GM12878 (cell line): ENCODE data around the gene DNAH1. TPM values are rescaled to one million over a fixed set of nuclear protein-coding genes. Genes with fewer than 3 reads are reported as not detected.

Experiments used
- ATAC-seq: fragments of 200-7000 bp; cut with Tn5 transposase; 3 replicates; pipeline ENCODE4 v1.9.1; 2020; ENCODE audit warnings: mild to moderate bottlenecking, moderate library complexity
- BruUV-seq: library from RNA; stranded (reverse); fragments of 400-500 nt; replicated peaks from 2 replicates; lab custom pipeline; 2021; lab: Mats Ljungman, UMichigan
- CTCF ChIA-PET: fragments of 300-600 bp; sonication (Branson Sonifier 250); formaldehyde crosslinking; extraction: SDS; loops from one replicate; lab custom pipeline; 2021; ENCODE audit warnings: inconsistent platforms; lab: Yijun Ruan, JAX
- POLR2A ChIA-PET: fragments of 350-600 bp; formaldehyde crosslinking; extraction: SDS; loops from one replicate; lab custom pipeline; 2021; ENCODE audit warnings: inconsistent platforms; lab: Charles Lee
- RAD21 ChIA-PET: fragments of 300-600 bp; sonication (Branson Sonifier 250); formaldehyde crosslinking; loops from one replicate; lab custom pipeline; 2023; ENCODE audit warnings: antibody characterized with exemption; ENCODE audit not compliant: unreplicated experiment; lab: Charles Lee
- SMC1A ChIA-PET: fragments of 300-600 bp; sonication (Branson Sonifier 250); formaldehyde crosslinking; loops from one replicate; lab custom pipeline; 2023; ENCODE audit not compliant: unreplicated experiment, uncharacterized antibody; lab: Charles Lee
- DNase-seq: peaks from one replicate; pipeline ENCODE4 v3.0.0-alpha.2; 2011; ENCODE audit warnings: low read depth, low spot score
- FAIRE-seq: peaks from 3 replicates; lab custom pipeline; 2011; peaks lifted over from hg19 to GRCh38; lab: Jason Lieb, UNC
- H2AFZ ChIP-seq: 2 replicates; pipeline ENCODE4 v1.6.0; 2011; ENCODE audit warnings: low read depth, low read length, control low read depth; ENCODE audit not compliant: control insufficient read depth
- H3K27ac ChIP-seq: 2 replicates; pipeline ENCODE4 v1.5.1; 2011; ENCODE audit warnings: control low read depth; ENCODE audit not compliant: control insufficient read depth, insufficient read depth
- H3K27me3 ChIP-seq, 2 experiments: replicated peaks in 1 of 2; 2 replicates each; pipeline versions ENCODE4 v1.6.0 to v1.6.1; 2011; ENCODE audit warnings: low read length in 1 of 2; ENCODE audit not compliant: control insufficient read depth in 2 of 2, insufficient read depth in 2 of 2
- H3K36me3 ChIP-seq, 2 experiments: 2 replicates each; pipeline ENCODE4 v1.5.1; 2011; ENCODE audit warnings: low read length in 1 of 2; ENCODE audit not compliant: control insufficient read depth in 2 of 2, insufficient read depth in 2 of 2
- H3K4me1 ChIP-seq: 2 replicates; pipeline ENCODE4 v1.6.1; 2011; ENCODE audit warnings: mild to moderate bottlenecking, low read length, moderate library complexity, mixed read lengths; ENCODE audit not compliant: control insufficient read depth, insufficient read depth
- H3K4me2 ChIP-seq: 2 replicates; pipeline ENCODE4 v1.6.0; 2011; ENCODE audit warnings: control low read depth; ENCODE audit not compliant: control insufficient read depth, insufficient read depth
- H3K4me3 ChIP-seq: fragments of 200-600 bp; sonication (generic); 2 replicates; pipeline ENCODE4 v1.5.1; 2016
- H3K79me2 ChIP-seq: 2 replicates; pipeline ENCODE4 v1.6.0; 2011; ENCODE audit warnings: low read length; ENCODE audit not compliant: control insufficient read depth, insufficient read depth
- H3K9ac ChIP-seq: 2 replicates; pipeline ENCODE4 v1.8.0; 2011; ENCODE audit warnings: low read length, control low read depth, mixed read lengths; ENCODE audit not compliant: control insufficient read depth, insufficient read depth
- H3K9me3 ChIP-seq: replicated peaks from 3 replicates; pipeline ENCODE4 v1.5.1; 2011; ENCODE audit warnings: mild to moderate bottlenecking, low read length; ENCODE audit not compliant: control insufficient read depth, insufficient read depth
- H4K20me1 ChIP-seq: 2 replicates; pipeline ENCODE4 v1.6.0; 2011; ENCODE audit not compliant: control insufficient read depth, insufficient read depth
- EED ChIP-seq: sonication (generic); IDR thresholded peaks from 2 replicates; pipeline ENCODE4 v1.6.1; 2016; ENCODE audit warnings: antibody characterized with exemption, low read depth
- HDAC6 ChIP-seq: fragments of 200-600 bp; sonication (generic); IDR thresholded peaks from one replicate; pipeline ENCODE4 v1.8.0; 2017; ENCODE audit warnings: antibody characterized with exemption; ENCODE audit not compliant: unreplicated experiment
- JUNB ChIP-seq: IDR thresholded peaks from 2 replicates; pipeline ENCODE4 v1.6.1; 2016; ENCODE audit warnings: antibody characterized with exemption, mild to moderate bottlenecking
- MXI1 ChIP-seq: fragments of 150-350 bp; IDR thresholded peaks from 2 replicates; pipeline ENCODE4 v1.6.1; 2011; ENCODE audit warnings: low read depth, mild to moderate bottlenecking, inconsistent platforms, low read length, improper control_type of control experiment
- NFYB ChIP-seq: IDR thresholded peaks from 2 replicates; pipeline ENCODE4 v1.6.1; 2011; ENCODE audit warnings: low read depth, mild to moderate bottlenecking, low read length, improper control_type of control experiment, moderate library complexity; ENCODE audit not compliant: insufficient read depth
- POLR2AphosphoS2 ChIP-seq: IDR thresholded peaks from 2 replicates; pipeline ENCODE4 v1.6.1; 2011; ENCODE audit warnings: low read depth, mild to moderate bottlenecking, low read length, improper control_type of control experiment, moderate library complexity
- RCOR1 ChIP-seq: conservative IDR thresholded peaks from 2 replicates; pipeline ENCODE4 v1.6.1; 2012; ENCODE audit warnings: low read depth, low read length, improper control_type of control experiment
- RFX5 ChIP-seq: IDR thresholded peaks from 2 replicates; pipeline ENCODE4 v1.6.1; 2011; ENCODE audit warnings: low read depth, low read length, improper control_type of control experiment
- ZNF274 ChIP-seq: IDR thresholded peaks from one replicate; pipeline ENCODE4 v1.8.0; 2011; ENCODE audit not compliant: insufficient read length, insufficient read depth
- ZNF622 ChIP-seq: fragments of 450-650 bp; IDR thresholded peaks from 2 replicates; pipeline ENCODE4 v1.6.1; 2017; ENCODE audit warnings: mild to moderate bottlenecking, inconsistent platforms
- WGBS: methylation state at CpG from one replicate; pipeline ENCODE4 v1.1.6; 2016; ENCODE audit warnings: low lambda C conversion rate; ENCODE audit not compliant: insufficient replicate concordance, insufficient coverage; ENCODE audit errors: missing lambda C conversion rate; 5-methylcytosine and 5-hydroxymethylcytosine counted together
- in situ Hi-C: fragments of 300-500 bp; cut with MboI; formaldehyde crosslinking; loops from 9 replicates; pipeline ENCODE4 v1.14.3; 2018; ENCODE audit warnings: mixed read lengths
- intact Hi-C: fragments of 100-400 bp; cut with micrococcal nuclease; formaldehyde crosslinking; loops from one replicate; pipeline ENCODE4 v1.14.2; 2022; ENCODE audit not compliant: unreplicated experiment
- polyA plus RNA-seq, 11 experiments: library from polyadenylated mRNA; depleted of rRNA in 4 of 11; unstranded in 6 of 11; stranded (reverse) in 5 of 11; fragments of >200 nt; fragmentation: Nextera tagmentation in 4 of 11; fragmentation: Illumina TruSeq in 1 of 11; extraction: Ambion mirVana in 4 of 11; extraction: Trizol in 1 of 11; gene quantifications; 1 replicate in 1 of 11; 2 replicates in 10 of 11; pipeline versions ENCODE4 v1.2.1 to v1.2.3, GENCODE V29; 2011 to 2016; ENCODE audit warnings: inconsistent platforms in 2 of 11, missing spikeins in 2 of 11, low read depth in 1 of 11
- total RNA-seq, 4 experiments: library from RNA; depleted of rRNA in 3 of 4; stranded (reverse); fragments of >200 nt in 3 of 4; fragmentation: Illumina TruSeq in 1 of 4; extraction: Trizol in 1 of 4; gene quantifications; 2 replicates each; pipeline versions ENCODE4 v1.2.1 to v1.2.3, GENCODE V29; 2013 to 2021
- TF ChIP-seq, protein P1 (sequence below): IDR thresholded peaks from 2 replicates; pipeline ENCODE4 v1.6.1; 2012; ENCODE audit warnings: low read depth, low read length, improper control_type of control experiment
- TF ChIP-seq, protein P2 (sequence below): fragments of 450-650 bp; IDR thresholded peaks from 2 replicates; pipeline ENCODE4 v1.6.1; 2017; ENCODE audit warnings: borderline replicate concordance

The DNAH1 gene
- total and polyA plus RNA-seq, 10 of the 15 experiments (the other 5 are each of a cell fraction or from before 2014, with no cell fraction given) = 0.31 to 5.8 (median 2.7) TPM

DNA sequence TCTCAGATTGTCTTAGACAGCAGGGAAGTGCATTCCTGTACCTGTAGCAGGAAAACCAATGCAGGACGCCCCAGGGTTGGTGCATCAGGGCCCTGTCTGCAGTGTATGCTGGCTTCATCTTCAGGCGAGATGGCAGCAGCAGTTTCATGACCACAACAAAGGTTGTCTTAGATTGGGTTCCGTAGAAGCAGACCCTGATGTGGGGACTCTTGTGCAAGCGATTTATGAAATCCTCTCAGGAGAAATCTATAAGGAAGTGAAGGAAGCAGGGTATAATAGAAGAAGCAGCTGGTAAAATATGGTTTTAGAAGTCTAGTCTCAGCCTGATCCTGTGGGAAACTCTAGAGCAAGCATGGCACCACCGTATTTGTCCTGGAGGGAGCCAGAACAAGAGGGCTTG lies 25.0 kb downstream of the DNAH1 start:
- ChIA-PET SMC1A (interaction anchor here (0.6 to 8.5 kb wide), 4 partner anchors 27 to 69 kb away, joined by 3 to 159 read pairs (median 4); no protein-coding TSS in a partner anchor), RAD21 (interaction anchor here (1.3 to 7.3 kb wide), 5 partner anchors 43 to 121 kb away, joined by 5 to 131 read pairs (median 32); partner anchors contain the start of genes GLYCTK and TLR9), POLR2A (no interaction called here), CTCF (interaction anchor here (1.1 to 16.8 kb wide), 5 partner anchors 10 to 119 kb away, joined by 3 to 451 read pairs (median 91); partner anchors contain the start of genes DNAH1, GLYCTK and TLR9)
- Histone ChIP-seq H3K36me3 (no peaks in the 10 kb centered on the region; a peak in 1 of 4 replicates), H3K27ac (no peak overlapping the region), H3K9ac (no peak overlapping the region), H3K4me2 (no peak overlapping the region), H2AFZ (no peak overlapping the region), H4K20me1 (no peaks in the 10 kb centered on the region), H3K4me3 (no peak overlapping the region), H3K9me3 (no peaks in the 10 kb centered on the region), H3K4me1 (peaks cover 7% of the 10 kb centered on the region; the same call in 1 of the 2 replicates), H3K27me3 (no peaks in the 10 kb centered on the region), H3K79me2 (no peaks in the 10 kb centered on the region)
- in situ Hi-C loops = loop anchor here (5.0 kb wide), 2 partner anchors 49 to 109 kb away; no protein-coding TSS in a partner anchor
- DNase-seq (no peak), FAIRE-seq (no peak), ATAC-seq (no peak)
- TF ChIP-seq EED (no peak), ZNF274 (no peak), NFYB (no peak)
- BruUV-seq = no TSS peak
- 83% methylated on average over 5 of the region's 5 CpGs for WGBS
- intact Hi-C loops = no loop called here

DNA sequence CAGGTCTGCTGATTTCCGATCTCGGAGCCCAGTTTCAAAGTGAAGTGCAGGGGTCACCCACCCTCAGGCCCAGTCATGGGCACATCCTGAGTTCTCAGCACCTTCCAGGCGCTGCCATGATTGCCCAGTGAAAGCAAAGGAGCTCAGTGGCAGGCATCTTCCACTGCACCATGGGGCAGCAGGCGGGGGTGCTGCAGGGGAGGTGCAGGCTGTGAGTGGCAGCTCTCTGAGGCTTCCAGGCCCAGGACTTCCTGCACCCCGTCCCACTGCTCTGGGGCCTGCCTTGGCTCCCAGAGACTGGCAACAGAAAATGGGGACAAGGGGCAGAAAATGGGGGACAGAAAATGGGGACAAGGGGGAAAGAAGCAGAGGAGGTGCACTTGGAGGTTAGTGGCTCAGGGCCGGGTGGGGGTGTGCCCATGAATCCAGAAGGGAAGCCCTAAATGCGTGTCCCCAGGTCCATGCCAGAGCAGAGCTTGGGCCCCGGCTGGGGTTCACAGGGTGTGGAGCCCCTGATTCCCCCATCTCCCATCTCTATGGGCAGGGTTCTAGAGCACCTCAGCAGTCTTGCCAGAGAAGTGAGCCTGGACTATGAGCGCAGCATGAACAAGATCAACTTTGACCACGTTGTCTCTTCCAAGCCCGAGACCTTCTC lies 28.0 kb downstream of the DNAH1 start:
- Histone ChIP-seq H3K4me3 (no peak overlapping the region), H3K9ac (no peak overlapping the region), H3K36me3 (no peaks in the 10 kb centered on the region; a peak in 2 of 4 replicates), H3K27ac (no peak overlapping the region), H2AFZ (no peak overlapping the region), H4K20me1 (no peaks in the 10 kb centered on the region), H3K9me3 (no peaks in the 10 kb centered on the region), H3K27me3 (no peaks in the 10 kb centered on the region), H3K4me1 (peaks cover 7% of the 10 kb centered on the region; the same call in 1 of the 2 replicates), H3K79me2 (no peaks in the 10 kb centered on the region), H3K4me2 (no peak overlapping the region)
- RAD21 ChIA-PET = no interaction called here
- in situ Hi-C loops = loop anchor here (5.0 kb wide), 2 partner anchors 52 to 112 kb away; no protein-coding TSS in a partner anchor
- SMC1A ChIA-PET = no interaction called here
- FAIRE-seq = no peak
- BruUV-seq = no TSS peak
- DNase-seq = no peak
- TF ChIP-seq POLR2AphosphoS2 (no peak), ZNF622 (no peak), MXI1 (no peak), RFX5 (no peak), RCOR1 (no peak), HDAC6 (no peak), JUNB (no peak)
- TF ChIP-seq, protein P1, sequence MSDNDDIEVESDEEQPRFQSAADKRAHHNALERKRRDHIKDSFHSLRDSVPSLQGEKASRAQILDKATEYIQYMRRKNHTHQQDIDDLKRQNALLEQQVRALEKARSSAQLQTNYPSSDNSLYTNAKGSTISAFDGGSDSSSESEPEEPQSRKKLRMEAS = no peak
- TF ChIP-seq, protein P2, sequence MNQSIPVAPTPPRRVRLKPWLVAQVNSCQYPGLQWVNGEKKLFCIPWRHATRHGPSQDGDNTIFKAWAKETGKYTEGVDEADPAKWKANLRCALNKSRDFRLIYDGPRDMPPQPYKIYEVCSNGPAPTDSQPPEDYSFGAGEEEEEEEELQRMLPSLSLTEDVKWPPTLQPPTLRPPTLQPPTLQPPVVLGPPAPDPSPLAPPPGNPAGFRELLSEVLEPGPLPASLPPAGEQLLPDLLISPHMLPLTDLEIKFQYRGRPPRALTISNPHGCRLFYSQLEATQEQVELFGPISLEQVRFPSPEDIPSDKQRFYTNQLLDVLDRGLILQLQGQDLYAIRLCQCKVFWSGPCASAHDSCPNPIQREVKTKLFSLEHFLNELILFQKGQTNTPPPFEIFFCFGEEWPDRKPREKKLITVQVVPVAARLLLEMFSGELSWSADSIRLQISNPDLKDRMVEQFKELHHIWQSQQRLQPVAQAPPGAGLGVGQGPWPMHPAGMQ = no peak
- ATAC-seq = no peak
- 81% methylated on average over 11 of the region's 11 CpGs for WGBS
- CTCF ChIA-PET = no interaction called here
- POLR2A ChIA-PET = no interaction called here
- intact Hi-C loops = no loop called here
